Heart left ventricle (tissue), 16 donors: ENCODE measurements around the gene AKR7A2. TPM values are rescaled to one million over a fixed set of nuclear protein-coding genes. Genes with fewer than 3 reads are reported as not detected.

Experiments
- ATAC-seq, 4 donors: fragments of 200-7000 bp; cut with Tn5 transposase; one replicate each; pipeline ENCODE4 v1.9.1; 2020 to 2022; ENCODE audit warnings: moderate library complexity in 4 of 4, mild to moderate bottlenecking in 3 of 4, moderate number of reproducible peaks in 1 of 4
- DNase-seq, 5 donors: peaks; one replicate each; pipeline ENCODE4 v3.0.0-alpha.2; 2020
- H3K27ac ChIP-seq, 12 donors: fragments of 200-600 bp; sonication (generic) in 4 of 12; one replicate each; pipeline versions ENCODE4 v1.5.0 to v1.8.0; 2016 to 2022; ENCODE audit warnings: mild to moderate bottlenecking in 2 of 12
- H3K27me3 ChIP-seq, 9 donors: fragments of 200-600 bp; sonication (generic) in 2 of 9; one replicate each; pipeline versions ENCODE4 v1.5.1 to v1.8.0; 2016 to 2022; ENCODE audit warnings: mild to moderate bottlenecking in 3 of 9
- H3K36me3 ChIP-seq, 9 donors: fragments of 200-600 bp; sonication (generic) in 2 of 9; one replicate each; pipeline versions ENCODE4 v1.5.0 to v1.8.0; 2018 to 2022; ENCODE audit warnings: mild to moderate bottlenecking in 2 of 9
- H3K4me1 ChIP-seq, 12 donors: fragments of 200-600 bp; sonication (generic) in 4 of 12; one replicate each; pipeline versions ENCODE4 v1.5.0 to v1.8.0; 2016 to 2022; ENCODE audit warnings: mild to moderate bottlenecking in 3 of 12
- H3K4me3 ChIP-seq, 12 donors: fragments of 200-600 bp; sonication (generic) in 4 of 12; one replicate each; pipeline versions ENCODE4 v1.5.0 to v1.8.0; 2017 to 2022; ENCODE audit warnings: mild to moderate bottlenecking in 9 of 12, moderate library complexity in 4 of 12
- H3K9me3 ChIP-seq, 12 donors: fragments of 200-600 bp; sonication (generic) in 4 of 12; one replicate each; pipeline versions ENCODE4 v1.5.0 to v1.8.0; 2016 to 2022; ENCODE audit warnings: mild to moderate bottlenecking in 1 of 12
- POLR2A ChIP-seq, 2 donors: fragments of 450-650 bp; IDR thresholded peaks; one replicate each; pipeline ENCODE4 v1.6.1; 2017; ENCODE audit warnings: antibody characterized with exemption in 2 of 2, mild to moderate bottlenecking in 2 of 2, moderate library complexity in 2 of 2
- WGBS, 4 donors: extraction: QIAGEN DNeasy Blood & Tissue Kit in 2 of 4; methylation state at CpG; one replicate each; pipeline versions ENCODE4 v1.1.5 to v1.1.7; 2013 to 2018; 5-methylcytosine and 5-hydroxymethylcytosine counted together
- intact Hi-C, 10 donors: fragments of 100-400 bp; cut with DNase I; formaldehyde crosslinking; loops; one replicate each; pipeline versions ENCODE4 v1.11.1 to v1.14.2; 2022
- polyA plus RNA-seq, 2 donors: library from polyadenylated mRNA; stranded (reverse); fragments of 200-250 nt; gene quantifications; one replicate each; pipeline ENCODE4 v1.2.3, GENCODE V29; 2013
- total RNA-seq, 9 donors: library from RNA; depleted of rRNA in 2 of 9; stranded (reverse); fragments of >200 nt in 2 of 9; fragmentation: NEBNext Ultra II Directional in 3 of 9; extraction: Animal tissue kit (Norgen Biotek cat#: 25700) in 3 of 9; gene quantifications; one replicate each; pipeline versions ENCODE4 v1.1.0 to v1.2.4, GENCODE V29; 2016 to 2023
- TF ChIP-seq, protein P1 (sequence below), 12 donors: fragments of 200-600 bp; sonication (generic) in 4 of 12; IDR thresholded peaks; one replicate each; pipeline versions ENCODE4 v1.5.0 to v1.8.0; 2018 to 2022; ENCODE audit warnings: antibody characterized with exemption in 12 of 12, mild to moderate bottlenecking in 5 of 12
- donor health status: ischemic (EF 13 %, LVEDD 7.1; RV severe dilation, severe dysfunction).
- donor health status: healthy with polysubstance abuse.
- donor health status: DM: no; HTN: yes; CAD: no.
- donor health status: DM: no; HTN: no; CAD: no.
- donor health status: ischemic (EF 25% LVEDD 6.9; RV normal size, moderate dysfunction).
- donor health status: ischemic (EF 25% LVEDD 5.7; RV mildly dilated, moderate dysfunction).
- donor health status: healthy.
- donor health status: DM: yes; HTN: yes; CAD: no.
- donor health status: ischemic (EF 35%, LVEDD 5.7; RV mildly dilated, moderate dysfunction).
- donor health status: nonischemic (EF 11% LVEDD 7.7; RV severe dilation, severe dysfunction).
- donor health status: DM: yes; HTN: yes; CAD: no.
- donor health status: PGD.
- donor health status: ischemic (EF 29% LVEDD 5.4; RV normal size, mild dysfunction).
- donor health status: nonischemic (EF 23%, LVEDD 6.1; RV moderate dilation, normal function).

Gene AKR7A2
- total and polyA plus RNA-seq, 11 donors = 13.8 to 97.5 (median 41.9) TPM

DNA sequence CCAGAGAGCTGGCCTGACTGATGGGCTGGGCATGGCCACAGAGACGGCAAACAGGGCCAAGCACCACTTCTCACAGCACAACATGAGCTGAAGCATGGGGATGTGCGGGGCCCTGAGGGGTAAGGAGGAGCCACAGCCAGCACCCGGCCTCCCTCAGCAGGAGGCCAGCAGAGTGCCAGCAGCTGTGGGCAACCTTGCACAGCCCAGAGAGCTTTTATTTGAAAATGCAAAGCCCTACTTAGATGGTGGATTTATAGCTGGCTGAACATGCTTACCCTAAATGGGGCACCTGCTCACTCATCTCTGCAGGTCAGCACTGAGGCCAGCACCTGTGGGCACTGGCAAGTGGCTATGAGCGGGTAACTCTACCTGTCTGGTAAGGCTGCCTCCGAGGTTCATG, 44.3 kb upstream of the AKR7A2 start:
- Histone ChIP-seq H3K4me3 (no peak overlapping the region), H3K27me3 (no peaks in the 10 kb centered on the region), H3K27ac (no peak overlapping the region), H3K36me3 (peaks cover 0 to 80% (median 64%) of the 10 kb centered on the region in 9 donors), H3K9me3 (no peaks in the 10 kb centered on the region), H3K4me1 (peaks cover 0 to 18% (median 8%) of the 10 kb centered on the region in 12 donors)
- intact Hi-C loops = no loop called here
- WGBS, 4 donors = 84 to 100% (median 90%) methylated on average over 4 to 5 of the region's 5 CpGs
- TF ChIP-seq, protein P1, sequence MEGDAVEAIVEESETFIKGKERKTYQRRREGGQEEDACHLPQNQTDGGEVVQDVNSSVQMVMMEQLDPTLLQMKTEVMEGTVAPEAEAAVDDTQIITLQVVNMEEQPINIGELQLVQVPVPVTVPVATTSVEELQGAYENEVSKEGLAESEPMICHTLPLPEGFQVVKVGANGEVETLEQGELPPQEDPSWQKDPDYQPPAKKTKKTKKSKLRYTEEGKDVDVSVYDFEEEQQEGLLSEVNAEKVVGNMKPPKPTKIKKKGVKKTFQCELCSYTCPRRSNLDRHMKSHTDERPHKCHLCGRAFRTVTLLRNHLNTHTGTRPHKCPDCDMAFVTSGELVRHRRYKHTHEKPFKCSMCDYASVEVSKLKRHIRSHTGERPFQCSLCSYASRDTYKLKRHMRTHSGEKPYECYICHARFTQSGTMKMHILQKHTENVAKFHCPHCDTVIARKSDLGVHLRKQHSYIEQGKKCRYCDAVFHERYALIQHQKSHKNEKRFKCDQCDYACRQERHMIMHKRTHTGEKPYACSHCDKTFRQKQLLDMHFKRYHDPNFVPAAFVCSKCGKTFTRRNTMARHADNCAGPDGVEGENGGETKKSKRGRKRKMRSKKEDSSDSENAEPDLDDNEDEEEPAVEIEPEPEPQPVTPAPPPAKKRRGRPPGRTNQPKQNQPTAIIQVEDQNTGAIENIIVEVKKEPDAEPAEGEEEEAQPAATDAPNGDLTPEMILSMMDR (IDR thresholded peaks at IDR 0.05) = no peak
- TF ChIP-seq POLR2A (IDR thresholded peaks at IDR 0.05) = no peak
- DNase-seq (no peak), ATAC-seq (no peak)

DNA sequence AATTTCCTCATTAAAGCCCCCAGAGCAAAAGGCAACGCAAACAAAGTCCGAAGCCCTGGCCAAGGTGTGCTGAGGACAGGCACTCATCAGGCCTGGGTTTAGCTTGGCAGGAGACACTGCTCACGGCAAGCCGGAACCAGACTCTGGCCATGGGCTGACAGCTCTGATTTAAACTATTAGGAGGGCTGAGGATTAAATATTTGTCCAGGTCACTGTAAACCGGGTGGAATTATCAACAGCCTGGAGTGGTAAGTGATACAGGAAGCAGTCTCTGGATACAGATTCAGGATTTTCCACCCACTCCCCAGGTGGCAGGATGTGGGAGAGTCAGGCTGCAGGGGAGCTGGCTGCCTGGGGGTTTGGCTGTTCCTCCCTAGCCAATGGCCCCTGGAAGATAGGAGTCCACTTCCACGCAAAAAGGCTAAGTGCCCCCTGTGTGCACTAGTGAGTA, 42.6 kb upstream of the AKR7A2 start:
- peaks cover 0 to 89% (median 76%) of the 10 kb centered on the region in 9 donors for H3K36me3 ChIP-seq
- 47 to 65% (median 55%) methylated on average over 6 of the region's 6 CpGs for WGBS, 4 donors
- intact Hi-C loops = no loop called here

DNA sequence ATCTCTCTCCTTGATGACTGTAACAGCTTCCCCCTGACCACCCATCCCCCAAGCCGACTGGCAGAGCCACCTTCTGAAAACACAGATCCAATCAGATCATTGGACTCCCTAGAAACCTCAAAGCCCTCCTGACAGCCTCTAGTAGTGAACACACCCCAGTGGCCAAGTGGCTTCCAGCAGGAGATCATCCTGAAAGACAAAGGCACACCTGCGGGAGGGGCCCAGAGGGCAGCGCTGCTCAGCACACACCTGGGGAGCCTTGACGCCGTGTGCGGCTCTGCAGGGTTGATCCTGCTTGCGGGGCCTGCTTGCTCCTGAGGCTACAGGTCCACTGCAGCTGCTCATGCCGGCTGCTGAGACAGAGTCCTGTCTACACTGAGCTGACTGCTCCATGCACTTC, 41.7 kb upstream of the AKR7A2 start:
- Histone ChIP-seq H3K4me3 (no peak overlapping the region), H3K36me3 (peaks cover 0 to 91% (median 83%) of the 10 kb centered on the region in 9 donors), H3K27me3 (no peaks in the 10 kb centered on the region), H3K9me3 (no peaks in the 10 kb centered on the region), H3K4me1 (peaks cover 0 to 4% (median 0%) of the 10 kb centered on the region in 12 donors), H3K27ac (peak overlapping the region in 1 of 12 donors; percentile 55)
- no peak for ATAC-seq
- intact Hi-C loops = no loop called here
- no peak for TF ChIP-seq POLR2A (IDR thresholded peaks at IDR 0.05)
- TF ChIP-seq, protein P1 (IDR thresholded peaks at IDR 0.05) = no peak
- no peak for DNase-seq
- 77 to 92% (median 81%) methylated on average over 6 to 8 of the region's 8 CpGs for WGBS, 4 donors

More for the DNA sequence above, 42.6 kb upstream of the AKR7A2 start:
- peaks cover 0 to 4% (median 0%) of the 10 kb centered on the region in 12 donors for H3K4me1 ChIP-seq
- no peak for DNase-seq
- no peak overlapping the region for H3K4me3 ChIP-seq
- no peak for ATAC-seq
- no peak for TF ChIP-seq POLR2A (IDR thresholded peaks at IDR 0.05)
- TF ChIP-seq, protein P1 (IDR thresholded peaks at IDR 0.05) = no peak
- H3K27me3 ChIP-seq = no peaks in the 10 kb centered on the region
- no peaks in the 10 kb centered on the region for H3K9me3 ChIP-seq
- H3K27ac ChIP-seq = no peak overlapping the region

DNA sequence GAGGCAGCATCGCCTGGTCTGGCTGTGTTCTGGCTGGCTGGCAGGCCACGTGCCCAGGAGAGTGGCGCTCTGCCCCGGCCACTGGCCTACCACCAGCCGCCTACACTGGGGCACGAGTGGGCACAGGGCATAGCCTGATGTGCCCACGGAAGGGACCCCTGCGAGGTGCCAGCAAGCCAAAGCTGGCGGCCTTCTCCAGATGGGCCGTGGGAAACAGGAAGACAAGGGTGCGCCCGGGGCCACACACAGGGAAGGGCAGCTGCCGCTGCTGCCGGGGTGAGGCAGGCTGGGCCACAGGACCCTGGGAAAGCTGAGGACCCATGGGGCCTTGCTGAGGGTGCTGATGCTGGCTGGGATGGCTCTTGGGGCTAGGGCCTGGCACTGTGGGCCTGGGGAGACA, 40.9 kb upstream of the AKR7A2 start:
- DNase-seq (no peak), ATAC-seq (peak in 1 of 4 donors; percentile 35)
- Histone ChIP-seq H3K4me1 (peaks cover 0 to 5% (median 0%) of the 10 kb centered on the region in 12 donors), H3K27me3 (no peaks in the 10 kb centered on the region), H3K9me3 (no peaks in the 10 kb centered on the region), H3K36me3 (peaks cover 0 to 96% (median 84%) of the 10 kb centered on the region in 9 donors), H3K27ac (peak overlapping the region in 2 of 12 donors; percentile 5 to 55), H3K4me3 (no peak overlapping the region)
- TF ChIP-seq, protein P1 (IDR thresholded peaks at IDR 0.05) = no peak
- no peak for TF ChIP-seq POLR2A (IDR thresholded peaks at IDR 0.05)
- 92 to 100% (median 95%) methylated on average over 2 to 14 of the region's 14 CpGs for WGBS, 4 donors
- intact Hi-C loops = no loop called here
